ENCODE data around the gene ARHGAP45. TPM values are rescaled to one million over a fixed set of nuclear protein-coding genes. Genes with fewer than 3 reads are reported as not detected.
A peak's percentile ranks its signal among the peaks of the same experiment; 100 is the strongest.

Gene ARHGAP45
- total RNA-seq, 2 experiments from 2014 or later: 861 to 878 TPM

DNA sequence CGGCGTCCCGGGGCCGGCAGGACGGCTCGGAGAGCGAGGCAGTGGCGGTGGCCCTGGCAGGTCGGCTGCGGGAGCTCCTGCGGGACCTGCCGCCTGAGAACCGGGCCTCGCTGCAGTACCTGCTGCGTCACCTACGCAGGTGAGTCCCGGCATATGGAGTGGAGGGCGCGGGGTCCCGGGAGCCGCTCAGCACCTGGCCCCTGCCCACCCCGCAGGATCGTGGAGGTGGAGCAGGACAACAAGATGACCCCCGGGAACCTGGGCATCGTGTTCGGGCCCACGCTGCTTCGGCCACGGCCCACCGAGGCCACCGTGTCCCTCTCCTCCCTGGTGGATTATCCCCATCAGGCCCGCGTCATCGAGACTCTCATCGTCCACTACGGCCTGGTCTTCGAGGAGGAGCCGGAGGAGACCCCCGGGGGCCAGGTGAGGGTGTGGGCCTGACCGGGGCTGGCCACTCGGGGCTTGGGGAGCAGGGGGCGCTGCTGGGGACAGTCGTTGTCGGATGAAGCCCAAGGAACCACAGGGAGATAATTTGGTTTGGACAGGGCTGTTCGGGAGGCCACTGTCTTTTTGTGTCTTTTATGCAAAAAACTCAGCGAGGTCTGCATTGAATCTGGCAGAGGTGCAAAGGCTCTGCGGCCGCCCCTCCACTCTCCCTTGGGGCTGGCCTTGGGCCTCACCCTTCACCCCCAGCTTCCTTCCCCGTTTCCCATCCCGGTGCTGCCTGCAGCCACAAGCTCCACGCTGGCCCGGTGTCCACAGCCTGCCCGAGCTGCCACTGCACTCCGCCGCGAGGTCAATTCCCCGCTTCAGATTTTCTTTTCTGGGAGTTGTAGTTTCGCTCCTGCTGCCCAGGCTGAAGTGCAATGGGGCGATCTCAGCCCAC, 16.2 kb downstream of the ARHGAP45 start:
- TF ChIP-seq, protein P1, sequence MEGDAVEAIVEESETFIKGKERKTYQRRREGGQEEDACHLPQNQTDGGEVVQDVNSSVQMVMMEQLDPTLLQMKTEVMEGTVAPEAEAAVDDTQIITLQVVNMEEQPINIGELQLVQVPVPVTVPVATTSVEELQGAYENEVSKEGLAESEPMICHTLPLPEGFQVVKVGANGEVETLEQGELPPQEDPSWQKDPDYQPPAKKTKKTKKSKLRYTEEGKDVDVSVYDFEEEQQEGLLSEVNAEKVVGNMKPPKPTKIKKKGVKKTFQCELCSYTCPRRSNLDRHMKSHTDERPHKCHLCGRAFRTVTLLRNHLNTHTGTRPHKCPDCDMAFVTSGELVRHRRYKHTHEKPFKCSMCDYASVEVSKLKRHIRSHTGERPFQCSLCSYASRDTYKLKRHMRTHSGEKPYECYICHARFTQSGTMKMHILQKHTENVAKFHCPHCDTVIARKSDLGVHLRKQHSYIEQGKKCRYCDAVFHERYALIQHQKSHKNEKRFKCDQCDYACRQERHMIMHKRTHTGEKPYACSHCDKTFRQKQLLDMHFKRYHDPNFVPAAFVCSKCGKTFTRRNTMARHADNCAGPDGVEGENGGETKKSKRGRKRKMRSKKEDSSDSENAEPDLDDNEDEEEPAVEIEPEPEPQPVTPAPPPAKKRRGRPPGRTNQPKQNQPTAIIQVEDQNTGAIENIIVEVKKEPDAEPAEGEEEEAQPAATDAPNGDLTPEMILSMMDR (IDR thresholded peaks at IDR 0.05): no peak
- peak overlapping the region; percentile 78 for H3K27ac Mint-ChIP-seq
- CTCF ChIA-PET: interaction anchor here (0.8 to 1.9 kb wide), 3 partner anchors 18 to 62 kb away, joined by 3 to 11 read pairs (median 4); partner anchors contain the start of genes CNN2 and RNU6-2
- ATAC-seq (ENCODE audit: poor library complexity) (no peak), DNase-seq (peak in 3 of 14 experiments; percentile 11 to 38 (median 31))
- no peaks in the 10 kb centered on the region for H3K9me3 ChIP-seq (ENCODE audit: control insufficient read depth in 1 of 2, insufficient read depth in 1 of 2, low read length in 2 of 2)
- H3K4me1 Mint-ChIP-seq (ENCODE audit: low read depth): peaks cover 48% of the 10 kb centered on the region
- H3K4me3 Mint-ChIP-seq: peak overlapping the region; percentile 38
- intact Hi-C loops (cut with DNase I, micrococcal nuclease): no loop called here
- peaks cover 89% of the 10 kb centered on the region for H3K36me3 ChIP-seq (ENCODE audit: insufficient read depth, low read length)
- H3K4me1 ChIP-seq (ENCODE audit: insufficient read depth, low read length): peaks cover 93% of the 10 kb centered on the region
- H3K9me3 Mint-ChIP-seq: no peaks in the 10 kb centered on the region
- no peaks in the 10 kb centered on the region for H3K27me3 Mint-ChIP-seq
- H3K27ac ChIP-seq (ENCODE audit: low read depth in 1 of 2, low read length in 2 of 2): peak overlapping the region in 1 of 2 donors; percentile 64
- no peaks in the 10 kb centered on the region for H3K27me3 ChIP-seq (ENCODE audit: control insufficient read depth in 1 of 2, insufficient read depth in 2 of 2, low read length in 2 of 2)
- no peak overlapping the region for H3K4me3 ChIP-seq (ENCODE audit: low read length)
- H3K36me3 Mint-ChIP-seq (ENCODE audit: low read depth): peaks cover 77% of the 10 kb centered on the region
- POLR2A ChIA-PET: interaction anchor here (0.6 to 21.0 kb wide), 9 partner anchors 1 to 186 kb away, joined by 3 to 1253 read pairs (median 74); partner anchors contain the start of genes ABCA7, ARHGAP45, CIRBP and CNN2

DNA sequence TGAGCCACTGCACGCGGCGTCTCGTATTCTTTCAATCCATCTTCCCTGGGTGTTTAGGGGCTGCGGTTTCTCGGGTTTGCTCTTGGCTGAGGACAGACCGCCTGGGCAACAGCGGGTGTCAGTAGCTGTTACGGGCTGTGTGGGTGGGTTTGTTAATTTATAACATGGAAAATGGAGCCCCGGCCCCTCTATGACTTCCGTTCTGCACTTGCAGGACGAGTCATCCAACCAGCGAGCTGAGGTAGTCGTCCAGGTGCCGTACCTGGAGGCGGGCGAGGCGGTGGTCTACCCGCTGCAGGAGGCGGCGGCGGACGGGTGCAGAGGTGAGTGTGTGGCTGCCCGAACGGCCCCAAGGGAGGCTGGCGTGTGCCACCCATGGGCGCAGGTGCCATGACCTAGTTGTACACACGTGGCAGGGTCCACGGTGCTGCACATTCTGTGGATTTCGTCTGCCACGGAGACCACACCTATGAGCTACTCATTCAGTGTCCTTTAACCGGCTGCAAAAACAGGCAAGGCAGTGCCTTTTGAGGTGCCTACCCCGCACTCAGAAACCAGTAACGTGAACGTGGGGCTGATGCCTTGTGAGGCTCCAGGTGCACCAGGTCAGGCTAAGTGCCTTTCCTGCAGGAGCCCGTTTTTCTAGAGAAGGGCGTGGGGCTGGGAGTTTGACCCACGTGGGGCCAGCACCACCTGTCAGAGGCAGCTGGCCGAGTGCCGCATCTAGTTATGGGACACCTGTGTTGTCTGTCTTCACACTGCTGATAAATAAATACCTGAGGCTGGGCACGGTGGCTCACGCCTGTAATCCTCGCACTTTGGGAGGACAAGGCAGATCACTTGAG, 17.3 kb downstream of the ARHGAP45 start:
- Mint-ChIP-seq H3K4me3 (peak overlapping the region; percentile 50), H3K9me3 (no peaks in the 10 kb centered on the region), H3K4me1 (ENCODE audit: low read depth) (peaks cover 53% of the 10 kb centered on the region), H3K36me3 (ENCODE audit: low read depth) (peaks cover 80% of the 10 kb centered on the region), H3K27ac (peak overlapping the region; percentile 78), H3K27me3 (no peaks in the 10 kb centered on the region)
- Histone ChIP-seq H3K27ac (ENCODE audit: low read depth in 1 of 2, low read length in 2 of 2) (peak overlapping the region in 1 of 2 donors; percentile 1), H3K36me3 (ENCODE audit: insufficient read depth, low read length) (peaks cover 97% of the 10 kb centered on the region), H3K27me3 (ENCODE audit: control insufficient read depth in 1 of 2, insufficient read depth in 2 of 2, low read length in 2 of 2) (no peaks in the 10 kb centered on the region), H3K4me3 (ENCODE audit: low read length) (no peak overlapping the region), H3K9me3 (ENCODE audit: control insufficient read depth in 1 of 2, insufficient read depth in 1 of 2, low read length in 2 of 2) (no peaks in the 10 kb centered on the region), H3K4me1 (ENCODE audit: insufficient read depth, low read length) (peaks cover 96% of the 10 kb centered on the region)
- no peak for ATAC-seq (ENCODE audit: poor library complexity)
- TF ChIP-seq, protein P1 (IDR thresholded peaks at IDR 0.05): no peak
- ChIA-PET CTCF (interaction anchor here (1.2 to 6.5 kb wide), 2 partner anchors 9 to 19 kb away, joined by 4 to 42 read pairs; no protein-coding TSS in a partner anchor), POLR2A (interaction anchor here (1.3 to 19.1 kb wide), 8 partner anchors 10 to 63 kb away, joined by 4 to 1253 read pairs (median 82); partner anchors contain the start of genes ABCA7, ARHGAP45, CNN2 and GPX4)
- intact Hi-C loops (cut with DNase I, micrococcal nuclease): no loop called here
- DNase-seq: peak in 2 of 14 experiments; percentile 7 to 11

Data from CD4-positive, alpha-beta T cell (primary cell).